GM12892 (cell line): ENCODE data around the gene LAMB1.
"Not testable (repeated sequence)": the region's sequence is repeated elsewhere in the genome, so short reads cannot be mapped to it uniquely, and the experiment has no call there.

Experiments
- DNase-seq: peaks from one replicate; pipeline ENCODE4 v3.0.0; 2011; ENCODE audit not compliant: insufficient read length
- FAIRE-seq: peaks from 2 replicates; lab custom pipeline; 2011; peaks lifted over from hg19 to GRCh38; lab: Jason Lieb, UNC
- POLR2A ChIP-seq: IDR thresholded peaks from 2 replicates; pipeline ENCODE4 v1.6.1; 2011; ENCODE audit warnings: low read depth, low read length, control low read depth
- POLR2AphosphoS5 ChIP-seq: IDR thresholded peaks from 2 replicates; pipeline ENCODE4 v1.6.1; 2011; ENCODE audit warnings: low read depth, low read length, control low read depth
- TAF1 ChIP-seq: IDR thresholded peaks from 2 replicates; pipeline ENCODE4 v1.6.1; 2011; ENCODE audit warnings: low read depth, mild to moderate bottlenecking, control low read depth, low read length, borderline replicate concordance

LAMB1 gene

DNA sequence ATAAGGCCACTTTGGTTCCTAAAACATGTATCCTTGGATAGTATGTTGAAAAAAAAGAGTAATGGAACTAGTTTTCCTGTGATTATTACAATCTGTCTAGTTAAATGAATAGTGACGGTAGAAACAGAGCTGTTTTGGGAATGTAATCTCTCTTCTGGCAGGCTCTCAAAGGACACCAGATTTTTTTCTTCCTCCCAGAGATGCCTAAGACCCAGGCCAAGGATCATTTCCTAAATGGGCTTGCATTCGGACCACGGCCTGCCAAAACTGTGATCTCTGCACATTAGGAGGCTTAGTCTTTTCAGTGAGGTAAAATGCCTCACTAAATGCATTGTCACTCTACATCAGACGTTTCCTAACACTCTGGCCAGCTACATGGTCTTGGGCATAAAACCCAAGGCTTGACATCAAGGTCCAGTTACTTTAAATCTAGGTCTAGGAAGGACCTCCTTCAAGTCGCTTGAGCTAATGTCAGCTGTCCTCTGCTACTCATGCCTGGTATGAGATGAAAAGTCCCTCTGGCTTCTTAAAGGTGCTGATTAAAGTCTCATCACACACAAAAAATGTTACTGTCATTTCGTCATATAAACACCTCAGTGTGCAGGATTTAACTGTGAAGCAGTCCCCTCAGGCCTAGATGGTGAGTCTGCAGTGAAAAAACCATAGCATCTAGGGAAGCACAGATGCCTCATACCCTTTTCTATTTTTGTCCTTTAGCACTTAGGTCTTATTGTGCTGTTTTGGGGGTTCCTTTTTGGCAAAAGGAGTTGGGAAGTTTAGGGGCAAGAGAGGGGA, 64.3 kb downstream of the LAMB1 start:
- no peak for DNase-seq
- TF ChIP-seq TAF1 (no peak), POLR2A (no peak), POLR2AphosphoS5 (no peak)
- no peak for FAIRE-seq

DNA sequence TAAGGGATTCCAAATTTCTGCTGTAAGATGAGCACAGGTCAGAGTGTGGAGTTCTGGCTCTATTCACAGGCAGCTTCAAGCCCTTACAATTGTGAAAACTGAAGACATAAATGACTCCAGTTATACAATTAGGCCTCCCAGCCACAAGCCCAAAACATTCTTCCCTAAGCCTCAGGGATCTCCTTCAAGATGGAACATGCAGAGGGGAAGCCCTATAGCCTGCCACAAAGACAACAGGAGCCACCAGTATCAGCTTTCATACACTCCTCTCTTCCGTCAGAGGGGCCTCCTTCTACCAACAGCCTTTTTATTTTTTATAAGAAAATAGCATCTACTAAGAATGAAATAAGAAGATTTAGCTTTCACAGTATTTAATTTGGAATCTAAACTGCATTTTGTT, 65.4 kb downstream of the LAMB1 start:
- FAIRE-seq = no peak
- TF ChIP-seq POLR2A (no peak), TAF1 (no peak), POLR2AphosphoS5 (no peak)
- DNase-seq = no peak

DNA sequence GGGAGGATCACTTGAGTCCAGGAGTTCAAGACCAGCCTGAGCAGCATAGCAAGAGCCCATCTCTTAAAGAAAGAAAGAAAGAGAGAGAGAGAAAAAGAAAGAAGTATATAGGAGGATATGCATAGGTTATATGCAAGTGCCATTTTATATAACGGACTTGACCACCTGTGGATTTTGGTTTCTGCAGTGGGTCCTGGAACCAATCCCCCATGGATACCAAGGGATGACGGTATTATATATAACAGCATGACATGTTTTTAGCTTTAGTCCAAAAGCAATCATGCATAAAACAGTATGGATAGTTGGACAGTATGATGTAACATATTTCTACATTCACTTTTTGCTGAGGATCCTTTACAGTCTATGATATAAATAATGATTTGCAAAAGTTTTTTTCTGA, 66.6 kb downstream of the LAMB1 start:
- no peak for FAIRE-seq
- DNase-seq = no peak
- TF ChIP-seq POLR2AphosphoS5 (no peak), POLR2A (no peak), TAF1 (no peak)

DNA sequence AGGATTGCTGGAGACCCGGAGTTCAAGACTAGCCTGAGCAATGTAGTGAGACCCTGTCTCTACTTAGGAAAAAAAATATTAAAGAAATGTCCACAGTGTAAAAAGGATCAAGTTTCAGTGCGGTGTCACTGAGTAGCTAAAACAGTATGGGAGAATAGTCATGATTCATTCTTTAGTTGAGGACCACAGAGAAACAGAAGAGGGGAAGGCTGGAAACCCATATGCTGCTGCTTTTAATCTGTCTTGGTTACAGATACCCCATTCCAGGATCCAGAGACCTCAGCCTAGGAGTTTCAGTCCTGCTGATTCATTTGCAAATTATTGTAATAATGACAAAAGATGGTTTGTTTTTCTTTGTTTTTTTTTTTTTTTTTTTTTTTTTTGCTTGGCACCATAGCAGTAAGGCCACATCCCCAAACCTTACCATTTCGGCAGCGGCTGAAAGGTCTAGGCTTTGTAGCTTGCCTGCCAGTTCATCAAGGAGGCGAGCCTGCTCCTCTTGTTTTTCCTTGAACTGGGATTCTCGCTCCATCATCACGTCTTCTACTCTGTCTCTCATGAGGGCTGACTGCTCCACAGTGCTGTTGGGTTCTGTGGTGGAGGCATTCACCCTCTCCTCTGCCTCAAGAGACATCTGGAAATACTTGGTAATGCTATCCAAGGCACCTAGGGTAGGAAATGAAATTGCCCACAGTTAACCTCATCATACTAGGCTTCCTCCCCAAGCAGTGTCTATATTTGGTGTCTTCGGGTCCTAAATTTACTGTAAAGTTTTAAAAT, 67.8 kb downstream of the LAMB1 start:
- no peak for DNase-seq
- no peak for TF ChIP-seq POLR2AphosphoS5
- TF ChIP-seq TAF1 = no peak
- TF ChIP-seq POLR2A = no peak
- FAIRE-seq = no peak

DNA sequence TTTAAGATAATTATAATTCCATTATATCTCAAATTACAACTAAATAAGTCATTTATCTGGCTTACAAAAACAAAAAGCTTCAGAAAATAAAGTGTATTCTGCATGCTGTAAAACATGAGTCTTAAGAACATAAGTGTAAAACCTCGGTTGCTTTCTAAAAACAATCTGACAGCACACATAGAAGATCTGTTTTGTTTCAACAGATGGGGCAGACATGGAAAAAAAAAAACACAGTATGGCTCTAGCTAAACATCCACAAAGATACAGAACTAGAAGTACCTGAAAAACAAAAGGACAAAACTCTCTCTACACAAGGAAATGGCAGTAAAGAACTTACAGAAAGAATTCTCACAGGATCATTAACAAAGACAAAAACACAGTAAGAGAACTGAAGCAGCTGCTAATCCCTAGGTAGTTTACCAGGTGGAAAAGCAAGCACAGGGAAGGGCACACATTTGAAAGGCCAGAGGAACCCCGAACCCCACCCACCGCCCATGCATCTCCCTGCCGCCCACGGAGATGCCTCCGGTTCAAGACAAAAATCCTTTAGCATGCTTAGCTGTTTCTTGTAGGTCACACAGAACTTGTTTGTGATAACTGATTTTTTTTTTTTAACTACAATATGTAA, 69.5 kb downstream of the LAMB1 start:
- no peak for TF ChIP-seq TAF1
- TF ChIP-seq POLR2AphosphoS5 = no peak
- no peak for TF ChIP-seq POLR2A

DNA sequence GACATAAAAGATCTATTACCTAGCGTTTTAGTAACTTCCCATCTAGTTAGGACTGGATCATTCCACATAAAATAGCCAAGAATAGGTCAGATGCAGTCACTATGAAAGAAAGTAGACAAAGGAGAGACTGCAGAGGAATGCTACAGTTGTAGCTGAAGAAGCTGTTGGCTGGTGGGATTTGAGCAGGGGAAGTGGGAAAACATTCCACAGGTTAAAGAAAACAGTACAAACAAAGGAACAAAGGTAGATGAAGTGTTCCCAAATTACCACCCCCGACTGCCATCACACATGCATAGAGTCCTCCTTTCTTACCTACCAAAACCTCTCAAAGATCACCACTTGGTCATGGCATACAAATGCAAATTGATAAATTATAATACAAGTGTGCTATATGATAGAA, 70.2 kb downstream of the LAMB1 start:
- FAIRE-seq = no peak
- DNase-seq = no peak
- TF ChIP-seq POLR2AphosphoS5 (no peak), POLR2A (no peak), TAF1 (no peak)

More for the DNA sequence above, 69.5 kb downstream of the LAMB1 start:
- FAIRE-seq = no peak
- no peak for DNase-seq

DNA sequence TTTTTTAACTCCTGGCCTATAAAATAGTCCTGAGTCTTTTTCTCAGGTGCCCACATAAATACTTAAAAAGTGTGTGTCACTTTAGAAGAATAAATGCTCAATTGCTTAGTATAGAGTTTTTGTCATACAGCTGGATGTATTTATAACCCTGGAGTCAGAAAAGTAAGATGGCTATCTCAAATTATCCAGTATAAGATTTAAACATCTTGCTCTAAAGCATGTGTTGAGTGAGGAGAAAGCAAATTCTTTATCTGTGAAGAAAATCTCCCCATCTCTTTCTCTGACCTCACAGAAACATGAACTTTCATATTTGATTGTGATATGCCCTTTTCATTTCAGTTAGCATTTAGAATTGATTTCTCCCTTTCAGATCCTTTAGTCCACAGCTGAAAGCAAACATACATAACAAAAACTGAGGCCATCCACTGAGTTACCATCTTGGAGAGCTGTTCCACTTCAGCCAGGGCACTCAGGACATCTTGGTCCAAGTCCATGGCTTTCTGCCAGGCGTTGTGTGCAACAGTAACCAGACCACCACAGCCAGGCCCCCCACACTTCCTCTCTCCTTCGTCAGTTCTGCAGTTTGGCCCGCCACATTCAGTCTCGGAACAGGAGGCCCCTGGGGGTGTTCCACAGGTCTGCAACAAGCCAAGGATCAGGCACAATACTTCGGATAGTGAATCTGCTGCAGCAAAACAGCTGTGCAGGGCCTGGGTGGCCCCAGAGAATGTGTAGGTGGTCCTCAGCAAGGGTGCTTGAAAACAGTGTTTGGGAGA, 71.0 kb downstream of the LAMB1 start:
- FAIRE-seq (no peak), DNase-seq (no peak)
- no peak for TF ChIP-seq POLR2A
- TF ChIP-seq POLR2AphosphoS5 = no peak
- no peak for TF ChIP-seq TAF1

DNA sequence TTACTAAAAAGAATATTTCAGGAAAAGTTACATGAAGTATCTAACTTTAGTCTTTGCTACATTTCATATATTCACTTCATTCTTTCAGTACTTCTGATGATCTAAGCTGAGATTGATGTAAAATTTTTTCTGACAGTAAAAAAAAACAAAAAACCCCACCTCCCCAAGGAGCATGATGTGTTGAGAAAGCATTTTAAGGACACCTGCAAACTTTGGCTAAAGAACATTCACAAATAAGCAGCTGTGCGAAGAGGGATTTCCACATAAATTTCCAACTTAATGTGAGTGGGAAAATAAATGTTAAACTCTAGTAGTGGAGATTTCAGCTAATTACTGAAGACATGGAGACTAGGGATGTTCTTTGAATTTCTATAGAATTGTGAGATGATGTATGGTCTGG, 76.5 kb downstream of the LAMB1 start:
- DNase-seq (no peak), FAIRE-seq (no peak)
- TF ChIP-seq POLR2A (no peak), POLR2AphosphoS5 (no peak), TAF1 (no peak)

DNA sequence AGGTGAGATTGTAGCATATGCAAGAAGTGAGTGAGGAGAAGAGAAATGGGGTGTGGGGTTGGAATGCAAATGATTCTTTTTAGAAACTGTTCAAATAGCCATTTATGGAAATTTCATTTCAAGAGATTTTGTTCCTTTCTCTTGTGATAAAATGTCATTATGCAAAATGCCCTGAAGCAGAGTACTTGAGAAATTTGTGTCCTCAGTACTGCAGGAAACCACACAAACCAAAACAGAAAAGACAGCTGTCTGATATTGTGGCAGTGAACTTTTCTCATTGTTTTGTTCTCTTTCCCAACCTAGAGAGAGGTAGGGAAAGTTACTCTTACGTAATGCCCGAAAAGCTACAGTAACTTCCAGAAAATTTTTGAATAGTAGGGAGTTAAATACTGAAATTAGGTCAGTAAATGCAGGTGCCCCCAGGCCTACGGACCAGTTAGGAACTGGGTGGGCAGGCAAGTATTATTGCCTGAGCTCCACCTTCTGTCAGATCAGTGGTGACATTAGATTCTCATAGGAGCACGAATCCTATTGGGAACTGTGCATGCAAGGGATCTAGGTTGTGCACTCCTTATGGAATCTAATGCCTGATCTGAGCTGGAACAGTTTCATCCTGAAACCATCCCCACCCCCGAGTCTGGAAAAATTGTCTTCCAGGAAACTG, 78.0 kb downstream of the LAMB1 start:
- no peak for TF ChIP-seq POLR2AphosphoS5
- TF ChIP-seq POLR2A = no peak
- no peak for TF ChIP-seq TAF1
- no peak for DNase-seq
- no peak for FAIRE-seq

DNA sequence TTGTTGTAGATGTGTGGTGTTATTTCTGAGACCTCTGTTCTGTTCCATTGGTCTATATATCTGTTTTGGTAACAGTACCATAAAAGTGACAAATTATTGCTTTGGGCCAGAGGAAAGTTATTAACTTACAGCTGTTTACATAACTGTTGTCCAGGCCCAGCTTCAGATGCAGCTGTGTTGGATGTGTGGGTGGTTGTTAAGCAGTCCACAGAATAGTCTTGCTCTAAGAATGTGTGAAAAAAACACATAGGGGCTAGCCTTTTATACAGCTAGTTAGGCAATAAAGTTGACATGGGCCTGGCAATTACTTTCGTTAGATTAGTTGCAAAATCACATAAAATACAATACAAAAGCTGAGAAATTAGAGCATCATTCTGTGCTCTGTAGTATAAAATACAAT, 80.1 kb downstream of the LAMB1 start:
- no peak for TF ChIP-seq POLR2A
- FAIRE-seq (no peak), DNase-seq (no peak)

DNA sequence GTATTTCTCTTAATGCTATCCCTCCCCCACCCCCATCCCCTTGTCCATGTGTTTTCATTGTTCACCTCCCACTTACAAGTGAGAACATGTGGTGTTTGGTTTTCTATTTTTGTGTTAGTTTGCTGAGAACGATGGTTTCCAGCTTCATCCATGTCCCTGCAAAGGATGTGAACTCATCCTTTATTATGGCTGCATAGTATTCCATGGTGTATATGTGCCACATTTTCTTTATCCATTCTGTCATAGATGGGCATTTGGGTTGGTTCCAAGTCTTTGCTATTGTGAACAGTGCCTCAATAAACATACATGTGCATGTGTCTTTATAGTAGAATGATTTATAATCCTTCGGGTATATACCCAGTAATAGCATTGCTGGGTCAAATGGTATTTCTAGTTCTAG, 81.1 kb downstream of the LAMB1 start:
- not testable (repeated sequence) for DNase-seq, FAIRE-seq
